ENCODE measurements around the gene KIF18B.

The KIF18B gene

DNA sequence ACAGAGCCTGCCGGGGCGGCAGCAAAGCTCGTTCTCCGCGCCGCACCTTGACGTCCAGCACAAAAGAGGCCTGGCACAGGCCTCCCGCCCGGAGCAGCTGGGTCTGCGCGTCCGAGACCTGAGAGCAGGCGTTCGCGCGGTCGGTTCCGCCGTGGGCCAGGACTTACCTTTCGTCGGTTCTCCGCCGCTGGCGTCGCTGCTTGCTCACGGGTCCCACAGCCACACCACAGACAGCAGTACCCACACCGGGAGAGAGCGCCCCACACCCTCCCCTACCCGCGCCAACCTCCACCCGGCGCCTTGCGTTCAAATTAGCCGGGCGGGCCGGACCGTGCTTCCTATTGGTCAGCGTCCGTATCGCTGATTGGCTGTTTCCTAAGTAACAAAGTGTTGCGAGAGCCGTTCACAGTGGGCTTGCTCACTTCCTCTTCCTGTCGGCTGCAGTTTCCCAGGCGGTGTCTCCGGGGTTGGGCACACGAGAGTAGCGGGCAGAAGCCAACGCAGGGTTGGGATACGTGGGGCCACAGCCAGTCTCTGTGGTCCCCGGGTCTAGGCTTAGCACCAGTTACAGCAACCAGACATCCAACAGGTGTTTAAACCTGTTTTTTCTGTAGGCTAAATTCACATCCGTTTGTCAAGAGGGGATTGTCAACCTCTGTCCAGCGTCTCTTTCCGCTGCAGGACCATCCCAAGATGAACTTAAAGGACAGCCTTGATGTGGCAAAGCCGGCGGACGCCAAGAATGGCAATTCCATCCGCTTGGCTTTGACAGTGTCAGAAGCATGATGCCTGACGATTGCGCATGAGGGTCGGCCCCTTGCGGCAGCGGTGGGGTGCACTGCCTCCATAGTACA, at the start of gene KIF18B:
Gene KIF18B (minus strand): TSS at position 313 of the 854 bp plus-strand sequence. CDS start 11,429 bp downstream, outside the sequence.
- DNase-seq: peak; percentile 79

DNA sequence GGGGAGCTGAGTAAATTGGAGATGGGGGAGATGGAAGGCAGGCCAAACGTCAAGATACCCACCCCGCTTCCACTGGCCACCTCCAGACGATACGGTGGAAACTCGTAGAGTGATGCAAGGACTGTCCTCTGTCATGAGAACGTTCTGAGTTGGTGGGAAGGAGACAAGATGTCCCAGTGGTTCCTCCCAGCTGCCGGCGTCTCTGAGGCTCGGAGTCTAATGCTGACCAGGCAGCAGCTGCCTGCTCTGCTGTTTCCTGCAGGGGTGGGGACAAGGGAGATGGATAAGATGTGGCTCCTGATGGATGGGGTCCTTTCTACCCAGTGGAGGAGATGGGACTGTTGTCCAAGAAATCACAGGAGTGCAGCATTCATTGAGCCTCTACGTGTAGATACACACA, 48.7 kb upstream of the KIF18B start:
- DNase-seq: no peak

DNA sequence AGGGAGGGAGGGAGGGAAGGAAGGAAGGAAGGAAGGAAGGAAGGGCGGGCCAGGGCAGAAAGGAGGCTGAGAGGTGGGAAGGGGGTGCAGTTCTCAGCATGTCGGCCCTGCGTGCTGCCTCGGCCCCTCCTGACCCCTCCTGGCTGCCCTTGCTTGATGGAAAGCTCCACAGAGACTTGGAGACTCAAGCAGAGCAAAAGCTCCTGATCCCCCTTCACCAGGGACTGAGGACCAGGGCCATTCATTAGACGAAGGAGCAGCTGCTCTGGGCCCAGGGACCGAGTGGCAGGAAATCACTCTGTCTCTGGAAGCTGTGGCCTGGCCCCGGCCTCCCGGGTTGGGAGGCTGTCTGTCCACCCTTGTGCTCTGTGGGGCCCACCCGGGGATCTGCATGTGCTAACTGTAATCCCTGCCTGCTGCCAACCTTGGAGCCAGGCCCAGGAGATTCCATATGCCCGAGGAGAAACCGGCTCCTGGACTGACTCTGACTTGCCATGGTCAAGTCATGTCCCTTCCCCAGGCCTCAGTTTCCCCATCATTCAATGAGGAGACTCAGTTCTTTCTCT, 47.9 kb upstream of the KIF18B start:
- no peak for DNase-seq

DNA sequence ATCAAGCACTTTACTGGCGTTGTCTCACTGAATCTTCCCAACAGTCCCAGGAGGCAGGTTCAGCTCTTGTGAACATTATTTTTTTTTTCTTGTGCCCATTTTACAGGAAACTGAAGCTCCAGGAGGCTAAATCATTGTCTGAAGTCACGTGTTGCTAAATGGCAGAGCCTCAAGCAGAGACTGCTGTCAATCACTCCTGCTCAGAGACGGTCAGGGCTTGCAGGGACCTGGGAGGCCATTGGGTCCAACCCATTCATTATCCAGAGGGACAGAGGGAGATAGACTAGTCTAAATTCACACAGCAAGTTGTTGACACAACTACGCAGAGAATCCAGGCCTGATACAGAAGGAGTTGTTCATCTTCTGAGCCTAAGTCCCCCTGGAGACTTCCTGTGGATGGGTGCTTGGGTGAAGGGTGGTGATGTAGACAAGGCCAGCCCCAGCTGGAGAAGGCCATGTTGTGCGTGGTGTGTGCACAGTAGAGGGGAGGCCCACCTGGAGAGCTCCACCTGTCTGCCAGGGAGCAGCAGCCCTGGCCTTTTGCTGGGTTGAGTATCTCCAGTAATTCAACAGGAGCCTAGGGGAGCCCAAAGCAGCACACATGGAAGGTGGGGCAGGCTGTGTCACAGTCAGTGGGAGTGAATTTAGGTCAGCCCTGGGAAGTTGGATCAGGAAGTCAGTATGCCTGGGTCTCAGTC, 44.8 kb upstream of the KIF18B start:
- DNase-seq: no peak

- DNase-seq: no peak
Measured at GRCh38 chr17:44990994-44991393, 43.4 kb upstream of the KIF18B start.

DNA sequence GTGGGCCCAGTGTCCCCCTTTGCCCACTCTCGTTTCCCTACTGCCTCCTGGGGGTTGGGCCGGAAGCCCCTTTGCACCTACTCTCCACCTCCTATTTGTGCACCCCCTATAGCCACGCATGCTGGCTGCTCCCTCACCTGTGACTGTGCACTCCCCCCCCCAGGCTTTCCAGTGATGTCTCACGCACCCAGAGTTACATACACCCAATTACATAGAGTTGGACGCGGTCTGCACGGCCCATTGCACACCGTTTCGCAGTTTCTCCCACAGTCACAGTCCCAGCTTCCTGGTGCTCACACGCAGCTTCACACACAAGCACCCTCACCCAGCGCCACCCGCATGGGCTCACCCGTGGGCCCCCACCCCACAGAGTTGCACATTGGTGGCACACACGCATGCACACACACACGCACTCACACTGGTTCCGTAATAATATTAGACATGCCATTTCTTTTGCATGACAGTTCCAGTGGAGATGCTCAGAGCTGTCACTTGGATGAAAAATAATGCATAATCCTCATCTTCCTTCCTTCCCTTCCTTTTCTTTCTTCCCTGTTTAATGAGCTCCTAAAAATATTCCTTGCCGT, 42.1 kb upstream of the KIF18B start:
- no peak for DNase-seq

GRCh38 chr17:44988044-44988942, 40.7 kb upstream of the KIF18B start:
- DNase-seq: no peak

GRCh38 chr17:44983563-44983962, 36.0 kb upstream of the KIF18B start:
- DNase-seq: no peak

GRCh38 chr17:44982113-44982702, 34.6 kb upstream of the KIF18B start:
- DNase-seq: no peak

- no peak for DNase-seq
Measured at GRCh38 chr17:44981221-44981968, 33.8 kb upstream of the KIF18B start.

- DNase-seq: no peak
Measured at GRCh38 chr17:44979426-44979995, 31.9 kb upstream of the KIF18B start.

DNA sequence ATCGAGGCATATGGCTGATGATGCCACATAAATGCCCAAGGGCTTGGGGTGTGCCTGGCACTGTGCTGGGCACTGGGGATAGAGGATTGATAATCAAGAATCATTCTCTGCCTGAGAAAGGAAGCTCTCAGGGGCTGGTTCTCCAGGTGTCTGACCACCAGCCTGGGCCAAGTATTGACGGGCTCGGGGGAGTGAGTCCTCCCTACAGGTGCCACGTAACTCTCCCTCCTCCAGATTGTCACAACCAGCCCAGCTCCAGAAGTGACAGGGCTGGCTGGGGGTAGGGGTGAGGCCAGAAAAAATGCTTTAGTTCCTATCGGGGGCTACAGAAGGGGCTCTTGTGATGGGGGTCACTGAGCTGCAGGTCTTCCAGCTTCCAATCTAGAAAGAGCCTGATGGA, 31.2 kb upstream of the KIF18B start:
- DNase-seq: no peak

GRCh38 chr17:44977814-44978550, 30.4 kb upstream of the KIF18B start:
- DNase-seq: no peak

DNA sequence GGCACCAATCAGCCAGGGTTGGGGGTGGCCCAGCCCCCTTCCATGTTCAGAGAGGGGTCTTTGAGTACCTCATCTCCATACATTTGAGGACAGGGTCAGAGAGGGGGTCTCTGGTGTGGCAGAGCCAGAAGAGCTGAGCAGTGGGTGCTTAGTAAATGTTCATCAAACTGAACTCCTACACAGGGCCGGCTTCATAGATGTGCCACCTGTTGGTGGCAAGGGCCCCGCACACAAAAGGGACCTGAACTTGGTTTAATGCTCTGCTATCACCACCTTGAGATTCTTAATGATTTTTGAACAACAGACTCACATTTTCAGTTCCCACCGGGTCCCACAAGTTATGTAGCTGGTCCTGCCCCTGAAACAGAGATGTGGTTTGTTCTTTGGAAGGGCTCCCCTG, 29.5 kb upstream of the KIF18B start:
- DNase-seq: no peak

DNA sequence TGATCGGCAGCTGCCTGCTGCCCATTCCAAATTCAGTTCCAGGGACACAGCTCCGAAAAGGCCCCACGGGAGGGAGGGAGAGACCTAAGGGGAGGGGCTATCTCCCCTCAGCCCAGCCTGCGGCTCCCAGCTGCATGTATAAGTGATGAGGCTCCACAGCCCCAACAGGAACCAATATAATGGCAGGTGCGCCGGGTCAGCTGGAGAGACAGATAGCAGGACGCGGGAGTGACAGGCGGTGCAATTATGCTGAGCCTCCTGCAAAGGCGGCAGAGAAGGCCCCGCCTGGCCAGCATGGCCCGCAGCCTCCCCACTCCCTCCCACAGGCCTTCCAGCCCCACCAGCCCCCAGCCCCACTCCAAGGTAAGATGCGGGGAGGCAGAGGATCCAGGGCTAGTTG, 28.6 kb upstream of the KIF18B start:
- DNase-seq: no peak

DNA sequence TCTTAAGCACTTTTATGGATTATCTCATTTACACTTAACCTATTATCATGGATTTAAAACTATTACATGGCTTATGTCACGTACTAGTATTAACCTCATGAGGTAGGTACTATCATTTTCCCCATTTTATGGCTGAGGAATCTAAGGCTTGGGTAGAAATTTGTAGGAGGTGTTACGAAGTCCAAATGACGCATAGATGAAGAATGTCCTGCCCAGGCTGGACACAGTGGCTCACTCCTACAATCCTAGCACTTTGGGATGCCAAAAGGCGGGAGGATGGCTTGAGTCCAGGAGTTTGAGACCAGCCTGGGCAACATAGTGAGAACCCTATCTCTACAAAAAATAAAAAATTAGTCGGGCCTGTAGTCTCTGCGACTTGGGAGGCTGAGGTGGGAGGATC, 25.4 kb upstream of the KIF18B start:
- no peak for DNase-seq

DNA sequence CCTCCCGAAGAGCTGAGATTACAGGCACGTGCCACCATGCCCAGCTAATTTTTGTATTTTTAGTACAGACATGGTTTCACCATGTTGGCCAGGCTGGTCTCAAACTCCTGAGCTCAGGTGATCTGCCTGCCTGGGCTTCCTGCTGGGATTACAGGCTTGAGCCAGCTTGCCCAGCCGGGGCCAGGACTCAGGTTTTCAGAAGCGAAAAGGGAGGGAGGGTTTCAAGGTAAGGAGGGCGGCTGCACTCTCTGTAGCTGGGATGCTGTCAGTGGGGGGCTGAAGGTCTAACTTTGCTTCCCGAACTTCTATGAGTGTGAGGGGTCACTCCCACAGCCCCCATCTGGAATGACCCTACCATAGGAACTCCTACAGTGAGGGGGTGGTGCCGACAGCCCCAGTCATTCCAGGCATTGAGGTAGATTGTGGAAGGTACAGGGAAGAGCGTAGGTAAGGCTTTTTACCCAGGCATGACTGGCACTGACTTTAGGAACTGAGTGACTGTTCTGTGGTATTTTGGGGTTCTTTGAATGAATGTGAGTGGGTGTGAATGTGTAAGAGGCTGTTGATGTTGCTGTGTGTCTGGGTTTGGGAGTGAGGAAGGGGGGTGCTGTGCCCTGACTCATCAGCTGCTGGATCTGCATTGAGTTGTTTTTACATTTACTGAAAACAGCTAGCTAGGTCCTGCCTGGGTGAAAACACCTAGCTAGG, 24.4 kb upstream of the KIF18B start:
- DNase-seq: no peak

- no peak for DNase-seq
Measured at GRCh38 chr17:44970136-44970741, 22.7 kb upstream of the KIF18B start.

- DNase-seq: no peak
Measured at GRCh38 chr17:44969144-44969780, 21.7 kb upstream of the KIF18B start.
